ENCODE measurements around the gene DPYSL3. TPM values are rescaled to one million over a fixed set of nuclear protein-coding genes. Genes with fewer than 3 reads are reported as not detected.

DPYSL3 gene
- 17.5 to 21.1 TPM (median 17.5 TPM) in 5 replicates for total RNA-seq (2022; extraction: Qiagen RNA extraction; ENCODE audit: low read depth)

GRCh38 chr5:147509710-147510651, at the start of gene DPYSL3:
DPYSL3 (minus strand) TSS chr5:147510068; CDS start chr5:147509858, 210 bp downstream.

